ENCODE results near the gene SKAP1. TPM values are rescaled to one million over a fixed set of nuclear protein-coding genes. Genes with fewer than 3 reads are reported as not detected.

Gene SKAP1
- total RNA-seq, 1 experiment from 2014 or later = not detected

- ChIA-PET CTCF (interaction anchor here (0.6 to 1.5 kb wide), 4 partner anchors 22 to 333 kb away, joined by 3 to 5 read pairs (median 4); no protein-coding TSS in a partner anchor), POLR2A (no interaction called here)
- intact Hi-C loops (cut with micrococcal nuclease) = no loop called here
- H3K27ac Mint-ChIP-seq (ENCODE audit: low read depth, unreplicated experiment) = no peak overlapping the region
- H3K9me3 Mint-ChIP-seq (ENCODE audit: unreplicated experiment) = no peaks in the 10 kb centered on the region
- peaks cover 10% of the 10 kb centered on the region for H3K27me3 Mint-ChIP-seq (ENCODE audit: insufficient read depth, unreplicated experiment)
- TF ChIP-seq CTCF (IDR thresholded peaks at IDR 0.05; ENCODE audit: unreplicated experiment) = no peak
- peaks cover 18% of the 10 kb centered on the region for H3K4me1 Mint-ChIP-seq (ENCODE audit: insufficient read depth, unreplicated experiment)
- H3K4me3 Mint-ChIP-seq (ENCODE audit: unreplicated experiment) = no peak overlapping the region
- no TSS peak for BruUV-seq (replicated peaks)
- no peaks in the 10 kb centered on the region for H3K36me3 Mint-ChIP-seq (ENCODE audit: insufficient read depth, unreplicated experiment)
- no peak for DNase-seq (ENCODE audit: unreplicated experiment)
These were observed 195.1 kb downstream of the SKAP1 start for GRCh38 chr17:48234922-48235321.

- intact Hi-C loops (cut with micrococcal nuclease) = no loop called here
These were observed 197.7 kb downstream of the SKAP1 start for GRCh38 chr17:48231995-48232959.

GRCh38 chr17:48229936-48230335 is 200.1 kb downstream of the SKAP1 start:
- ChIA-PET CTCF (interaction anchor here (1.6 kb wide), 1 partner anchor 78 kb away, joined by 3 read pairs; no protein-coding TSS in a partner anchor), POLR2A (interaction anchor here (0.5 kb wide), 1 partner anchor 22 kb away, joined by 3 read pairs; no protein-coding TSS in a partner anchor)
- H3K27ac Mint-ChIP-seq (ENCODE audit: low read depth, unreplicated experiment) = no peak overlapping the region
- H3K9me3 Mint-ChIP-seq (ENCODE audit: unreplicated experiment) = no peaks in the 10 kb centered on the region
- H3K27me3 Mint-ChIP-seq (ENCODE audit: insufficient read depth, unreplicated experiment) = peaks cover 46% of the 10 kb centered on the region
- no peak for TF ChIP-seq CTCF (IDR thresholded peaks at IDR 0.05; ENCODE audit: unreplicated experiment)
- H3K4me3 Mint-ChIP-seq (ENCODE audit: unreplicated experiment) = no peak overlapping the region
- intact Hi-C loops (cut with micrococcal nuclease) = no loop called here
- H3K36me3 Mint-ChIP-seq (ENCODE audit: insufficient read depth, unreplicated experiment) = no peaks in the 10 kb centered on the region
- no peaks in the 10 kb centered on the region for H3K4me1 Mint-ChIP-seq (ENCODE audit: insufficient read depth, unreplicated experiment)
- BruUV-seq (replicated peaks) = no TSS peak
- no peak for DNase-seq (ENCODE audit: unreplicated experiment)

More at GRCh38 chr17:48231995-48232959, 197.7 kb downstream of the SKAP1 start:
- DNase-seq (ENCODE audit: unreplicated experiment) = no peak
- ChIA-PET POLR2A (interaction anchor here (1.1 kb wide), 1 partner anchor 14 kb away, joined by 3 read pairs; no protein-coding TSS in a partner anchor), CTCF (interaction anchor here (0.9 to 1.0 kb wide), 2 partner anchors 30 to 31 kb away, joined by 3 to 4 read pairs; no protein-coding TSS in a partner anchor)
- no peaks in the 10 kb centered on the region for H3K36me3 Mint-ChIP-seq (ENCODE audit: insufficient read depth, unreplicated experiment)
- BruUV-seq (replicated peaks) = no TSS peak
- no peak for TF ChIP-seq CTCF (IDR thresholded peaks at IDR 0.05; ENCODE audit: unreplicated experiment)
- H3K4me3 Mint-ChIP-seq (ENCODE audit: unreplicated experiment) = no peak overlapping the region
- H3K9me3 Mint-ChIP-seq (ENCODE audit: unreplicated experiment) = no peaks in the 10 kb centered on the region
- H3K4me1 Mint-ChIP-seq (ENCODE audit: insufficient read depth, unreplicated experiment) = peaks cover 13% of the 10 kb centered on the region
- H3K27me3 Mint-ChIP-seq (ENCODE audit: insufficient read depth, unreplicated experiment) = peaks cover 22% of the 10 kb centered on the region
- no peak overlapping the region for H3K27ac Mint-ChIP-seq (ENCODE audit: low read depth, unreplicated experiment)

DNA sequence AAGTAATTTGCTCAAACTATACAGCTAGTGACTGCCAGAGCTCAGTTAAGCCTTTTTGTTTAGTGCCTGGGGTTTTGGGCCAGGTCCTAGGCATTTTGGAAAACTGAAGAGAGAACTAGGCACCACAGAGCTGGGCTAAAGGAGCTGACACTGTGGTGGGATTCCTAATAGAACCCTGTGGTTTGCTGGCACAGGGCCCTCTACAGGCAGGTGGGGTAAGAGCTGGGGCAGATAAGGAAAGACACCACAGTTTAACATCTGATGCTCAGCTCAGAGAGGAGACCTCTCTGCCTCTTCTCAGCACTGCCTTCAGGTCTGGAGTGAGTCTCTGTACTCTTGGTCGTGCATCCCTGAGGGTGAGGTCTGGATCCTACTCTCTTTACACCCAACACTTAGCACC is 201.3 kb downstream of the SKAP1 start:
- intact Hi-C loops (cut with micrococcal nuclease) = no loop called here
- Mint-ChIP-seq H3K36me3 (ENCODE audit: insufficient read depth, unreplicated experiment) (no peaks in the 10 kb centered on the region), H3K4me3 (ENCODE audit: unreplicated experiment) (no peak overlapping the region), H3K4me1 (ENCODE audit: insufficient read depth, unreplicated experiment) (no peaks in the 10 kb centered on the region), H3K27me3 (ENCODE audit: insufficient read depth, unreplicated experiment) (peaks cover 55% of the 10 kb centered on the region), H3K9me3 (ENCODE audit: unreplicated experiment) (no peaks in the 10 kb centered on the region), H3K27ac (ENCODE audit: low read depth, unreplicated experiment) (no peak overlapping the region)
- no peak for DNase-seq (ENCODE audit: unreplicated experiment)
- TF ChIP-seq CTCF (IDR thresholded peaks at IDR 0.05; ENCODE audit: unreplicated experiment) = no peak
- POLR2A ChIA-PET = interaction anchor here (0.5 kb wide), 1 partner anchor 346 kb away, joined by 3 read pairs; no protein-coding TSS in a partner anchor
- BruUV-seq (replicated peaks) = no TSS peak
- CTCF ChIA-PET = interaction anchor here (0.6 to 1.6 kb wide), 2 partner anchors 27 to 80 kb away, joined by 3 to 4 read pairs; no protein-coding TSS in a partner anchor

Measured in MCF 10A (cell line).